BE2C (cell line): Measurements from ENCODE around the gene MC2R.

Experiments used
- DNase-seq: peaks from one replicate; pipeline ENCODE4 v3.0.0-alpha.2; 2020
- H3K27me3 ChIP-seq: fragments of 250-450 bp; sonication (Bioruptor Pico); 2 replicates; pipeline ENCODE4 v1.5.1; 2020; ENCODE audit warnings: mild to moderate bottlenecking
- H3K36me3 ChIP-seq: fragments of 250-450 bp; sonication (Bioruptor Pico); 2 replicates; pipeline ENCODE4 v1.5.1; 2020; ENCODE audit warnings: mild to moderate bottlenecking
- H3K4me1 ChIP-seq: fragments of 250-450 bp; sonication (Bioruptor Pico); 2 replicates; pipeline ENCODE4 v1.5.1; 2020
- H3K4me3 ChIP-seq: 2 replicates; pipeline ENCODE4 v1.5.1; 2011; ENCODE audit warnings: low read depth, low read length
- H3K9me3 ChIP-seq: fragments of 250-450 bp; sonication (Bioruptor Pico); 2 replicates; pipeline ENCODE4 v1.5.1; 2020
- TF ChIP-seq, protein P1 (sequence below): IDR thresholded peaks from 2 replicates; pipeline ENCODE4 v1.5.1; 2012; ENCODE audit warnings: mild to moderate bottlenecking, low read depth, low read length

Gene MC2R

DNA sequence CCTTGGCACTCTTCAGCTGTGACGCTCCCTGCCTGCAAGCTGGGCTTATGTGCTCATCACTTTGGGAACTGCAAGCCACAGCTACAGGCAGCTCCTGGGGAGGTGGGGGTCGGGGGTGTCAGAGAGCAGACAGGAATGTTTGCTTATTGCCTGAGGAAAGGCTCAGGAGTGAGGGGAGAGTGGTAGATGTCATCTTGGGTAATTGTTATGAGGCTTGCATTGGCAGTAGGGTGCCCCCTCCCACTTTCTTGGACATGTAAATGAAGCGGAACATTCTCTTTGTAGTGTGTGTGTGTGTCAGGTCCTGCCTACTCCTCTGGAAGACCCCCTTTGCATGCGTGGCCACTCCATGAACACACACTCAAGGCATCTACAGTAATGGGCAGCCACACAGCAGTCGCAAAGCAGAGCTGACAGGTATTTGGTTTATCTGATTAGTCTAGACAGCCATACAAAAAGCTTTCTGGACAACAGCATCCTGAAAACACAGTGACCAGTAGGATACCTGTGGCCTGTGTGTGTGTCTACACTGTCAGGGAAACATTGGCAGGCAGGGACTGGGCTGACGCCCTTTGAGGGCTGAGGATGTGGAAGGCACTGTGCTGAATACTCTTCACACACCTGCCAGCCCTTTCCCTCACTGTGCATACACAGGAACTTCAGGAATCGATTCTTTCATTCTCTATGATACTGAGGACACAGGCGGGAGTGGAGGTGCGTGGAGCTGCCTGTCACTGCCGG, 17.1 kb upstream of the MC2R start:
- Histone ChIP-seq H3K27me3 (no peaks in the 10 kb centered on the region), H3K36me3 (no peaks in the 10 kb centered on the region), H3K4me3 (no peak overlapping the region), H3K4me1 (no peaks in the 10 kb centered on the region), H3K9me3 (no peaks in the 10 kb centered on the region)
- TF ChIP-seq, protein P1, sequence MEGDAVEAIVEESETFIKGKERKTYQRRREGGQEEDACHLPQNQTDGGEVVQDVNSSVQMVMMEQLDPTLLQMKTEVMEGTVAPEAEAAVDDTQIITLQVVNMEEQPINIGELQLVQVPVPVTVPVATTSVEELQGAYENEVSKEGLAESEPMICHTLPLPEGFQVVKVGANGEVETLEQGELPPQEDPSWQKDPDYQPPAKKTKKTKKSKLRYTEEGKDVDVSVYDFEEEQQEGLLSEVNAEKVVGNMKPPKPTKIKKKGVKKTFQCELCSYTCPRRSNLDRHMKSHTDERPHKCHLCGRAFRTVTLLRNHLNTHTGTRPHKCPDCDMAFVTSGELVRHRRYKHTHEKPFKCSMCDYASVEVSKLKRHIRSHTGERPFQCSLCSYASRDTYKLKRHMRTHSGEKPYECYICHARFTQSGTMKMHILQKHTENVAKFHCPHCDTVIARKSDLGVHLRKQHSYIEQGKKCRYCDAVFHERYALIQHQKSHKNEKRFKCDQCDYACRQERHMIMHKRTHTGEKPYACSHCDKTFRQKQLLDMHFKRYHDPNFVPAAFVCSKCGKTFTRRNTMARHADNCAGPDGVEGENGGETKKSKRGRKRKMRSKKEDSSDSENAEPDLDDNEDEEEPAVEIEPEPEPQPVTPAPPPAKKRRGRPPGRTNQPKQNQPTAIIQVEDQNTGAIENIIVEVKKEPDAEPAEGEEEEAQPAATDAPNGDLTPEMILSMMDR = no peak
- no peak for DNase-seq

DNA sequence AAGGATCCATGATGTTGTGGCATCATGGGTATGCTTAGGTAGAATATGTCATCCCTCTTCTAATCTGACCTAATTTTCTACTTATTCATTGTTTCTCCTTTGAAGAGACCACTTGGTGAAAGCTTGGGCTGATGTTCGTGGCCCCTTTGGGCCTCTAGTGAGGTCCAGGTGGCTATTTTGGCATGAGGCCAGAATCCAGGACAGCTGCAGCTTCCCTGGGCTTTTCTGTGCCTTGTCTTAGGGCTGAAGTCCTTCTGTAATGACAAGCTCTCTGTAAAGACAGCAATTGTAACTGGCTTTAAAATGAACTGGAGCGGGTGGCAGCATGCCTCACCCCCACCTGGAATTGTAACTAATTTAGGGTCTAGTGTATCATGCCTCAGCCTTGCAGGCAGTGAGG, 15.6 kb upstream of the MC2R start:
- Histone ChIP-seq H3K4me1 (no peaks in the 10 kb centered on the region), H3K36me3 (no peaks in the 10 kb centered on the region), H3K27me3 (no peaks in the 10 kb centered on the region), H3K4me3 (no peak overlapping the region), H3K9me3 (no peaks in the 10 kb centered on the region)
- DNase-seq = no peak
- TF ChIP-seq, protein P1 = no peak

DNA sequence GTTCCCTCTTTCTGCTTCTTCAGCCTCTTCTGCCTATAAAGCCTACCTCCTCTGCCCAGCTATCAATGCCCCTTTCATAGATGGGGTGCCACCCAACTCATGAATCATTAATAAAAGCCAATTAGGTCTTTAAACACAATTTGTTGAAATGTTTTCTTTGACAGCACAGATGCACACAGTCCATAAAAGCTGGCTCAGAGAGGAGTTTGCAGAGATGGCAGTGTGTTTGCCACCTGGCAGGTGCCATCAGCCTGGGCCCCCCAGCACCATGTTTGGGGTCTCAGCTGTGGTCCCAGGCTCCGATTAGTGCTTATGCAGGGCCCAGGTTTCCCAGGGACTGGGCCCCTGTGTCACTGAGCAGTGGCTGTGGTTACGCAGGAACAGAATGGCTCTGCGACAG, 7.9 kb upstream of the MC2R start:
- no peaks in the 10 kb centered on the region for H3K27me3 ChIP-seq
- no peaks in the 10 kb centered on the region for H3K36me3 ChIP-seq
- H3K4me3 ChIP-seq = no peak overlapping the region
- H3K4me1 ChIP-seq = no peaks in the 10 kb centered on the region
- TF ChIP-seq, protein P1 = no peak
- no peak for DNase-seq
- H3K9me3 ChIP-seq = no peaks in the 10 kb centered on the region

DNA sequence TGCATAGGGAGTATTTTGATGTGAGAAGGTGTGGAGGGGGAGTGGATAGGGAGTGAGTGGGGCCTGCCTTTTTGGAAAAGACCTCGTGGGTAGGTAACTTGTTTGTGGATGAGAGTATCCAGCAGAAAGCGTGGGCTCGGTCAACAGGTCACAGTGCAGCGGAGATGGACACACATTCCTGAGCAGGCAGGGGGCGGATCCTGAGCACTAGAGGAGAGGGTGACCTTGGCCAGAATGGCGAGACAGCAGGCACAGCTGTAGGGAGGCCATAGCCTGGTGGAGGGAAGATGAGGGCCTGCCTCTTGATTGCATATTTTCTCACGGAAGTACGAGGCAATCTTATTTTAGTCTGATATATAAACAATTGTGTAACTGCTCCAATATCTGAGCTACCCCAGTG, 3.6 kb upstream of the MC2R start:
- Histone ChIP-seq H3K9me3 (no peaks in the 10 kb centered on the region), H3K36me3 (no peaks in the 10 kb centered on the region), H3K27me3 (no peaks in the 10 kb centered on the region), H3K4me1 (no peaks in the 10 kb centered on the region), H3K4me3 (no peak overlapping the region)
- TF ChIP-seq, protein P1 = no peak
- no peak for DNase-seq

DNA sequence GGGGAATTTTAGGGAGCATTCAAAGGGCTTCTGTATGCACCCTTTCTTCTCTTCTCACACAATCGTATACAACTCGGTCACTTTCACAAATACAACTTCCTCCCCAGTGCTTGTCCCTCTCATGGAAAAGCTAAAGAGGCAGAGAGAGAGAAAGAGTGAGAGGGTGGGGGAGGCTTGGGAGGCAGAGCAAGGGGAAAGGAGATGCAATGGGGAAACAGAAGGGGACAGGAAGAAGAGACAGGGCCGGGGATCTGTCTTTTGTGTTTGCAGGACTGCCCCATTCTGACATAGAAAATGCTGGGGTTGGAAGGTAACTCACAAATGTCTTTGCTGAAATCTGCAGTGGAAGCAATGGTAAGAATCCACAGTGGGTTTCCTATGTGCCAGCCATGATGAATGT, 2.1 kb upstream of the MC2R start:
- H3K36me3 ChIP-seq = no peaks in the 10 kb centered on the region
- H3K9me3 ChIP-seq = no peaks in the 10 kb centered on the region
- H3K4me1 ChIP-seq = no peaks in the 10 kb centered on the region
- TF ChIP-seq, protein P1 = no peak
- H3K27me3 ChIP-seq = no peaks in the 10 kb centered on the region
- no peak for DNase-seq
- no peak overlapping the region for H3K4me3 ChIP-seq

DNA sequence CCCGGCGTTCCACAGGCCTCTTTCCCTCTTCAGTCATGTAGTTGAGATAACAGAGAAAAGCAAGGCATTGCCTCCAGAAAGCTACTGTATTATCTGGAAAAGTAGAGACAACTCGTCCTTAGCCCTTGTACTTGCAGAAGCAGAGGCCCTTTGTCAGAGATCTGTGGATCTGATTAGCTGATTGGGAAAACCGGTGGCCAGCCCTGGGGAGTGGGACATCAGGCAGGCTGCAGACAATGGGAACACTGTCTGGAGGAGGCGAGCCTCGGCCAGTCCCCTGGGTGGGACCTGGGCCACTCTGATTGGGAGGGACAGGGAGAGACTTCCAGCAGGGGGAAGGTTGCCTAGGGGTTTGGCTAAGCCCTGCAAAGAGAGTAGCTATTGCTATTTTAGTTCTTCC, 1.2 kb upstream of the MC2R start:
- TF ChIP-seq, protein P1 = no peak
- no peaks in the 10 kb centered on the region for H3K4me1 ChIP-seq
- H3K4me3 ChIP-seq = no peak overlapping the region
- no peaks in the 10 kb centered on the region for H3K27me3 ChIP-seq
- DNase-seq = no peak
- no peaks in the 10 kb centered on the region for H3K36me3 ChIP-seq
- no peaks in the 10 kb centered on the region for H3K9me3 ChIP-seq
